GM20000 (cell line): ENCODE results near the gene GPR179.

Experiments used
- DNase-seq: peaks from one replicate; pipeline ENCODE4 v3.0.0; 2012; ENCODE audit warnings: low spot score
- CTCF ChIP-seq: IDR thresholded peaks from 2 replicates; pipeline ENCODE4 v1.5.1; 2012; ENCODE audit warnings: mild to moderate bottlenecking, control low read depth; ENCODE audit errors: extremely low read depth, missing control alignments

The GPR179 gene

GRCh38 chr17:38361694-38362465 is 18.1 kb upstream of the GPR179 start:
- TF ChIP-seq CTCF: no peak
- DNase-seq: no peak

- TF ChIP-seq CTCF: no peak
- no peak for DNase-seq
Observed at GRCh38 chr17:38358586-38359513, 15.1 kb upstream of the GPR179 start.

- no peak for DNase-seq
- TF ChIP-seq CTCF: no peak
Observed at GRCh38 chr17:38357486-38358123, 13.8 kb upstream of the GPR179 start.

- no peak for DNase-seq
- no peak for TF ChIP-seq CTCF
Observed at GRCh38 chr17:38355251-38355650, 11.5 kb upstream of the GPR179 start.

- no peak for DNase-seq
Observed at GRCh38 chr17:38354466-38354865, 10.7 kb upstream of the GPR179 start.

GRCh38 chr17:38353668-38354067 is 9.9 kb upstream of the GPR179 start:
- DNase-seq: no peak
- no peak for TF ChIP-seq CTCF

More at GRCh38 chr17:38354466-38354865, 10.7 kb upstream of the GPR179 start:
- no peak for TF ChIP-seq CTCF
